IMR-90 (cell line): ENCODE measurements around the gene MAML1. TPM values are rescaled to one million over a fixed set of nuclear protein-coding genes. Genes with fewer than 3 reads are reported as not detected.

Experiments
- ATAC-seq: fragments of 200-7000 bp; cut with Tn5 transposase; 2 replicates; pipeline ENCODE4 v1.9.1; 2020; ENCODE audit warnings: low read depth, mild to moderate bottlenecking, moderate library complexity
- BruUV-seq: library from RNA; stranded (reverse); fragments of 400-500 nt; replicated peaks from 2 replicates; lab custom pipeline; 2021; lab: Mats Ljungman, UMichigan
- CTCF ChIA-PET: fragments of 300-600 bp; formaldehyde crosslinking; extraction: SDS; loops from one replicate; lab custom pipeline; 2021; ENCODE audit warnings: antibody characterized with exemption; lab: Yijun Ruan, JAX
- POLR2A ChIA-PET: fragments of 300-600 bp; sonication (Branson Sonifier 250); formaldehyde crosslinking; loops from one replicate; lab custom pipeline; 2022; ENCODE audit warnings: antibody characterized with exemption; ENCODE audit not compliant: unreplicated experiment; lab: Charles Lee
- DNase-seq: peaks from one replicate; pipeline ENCODE4 v3.0.0; 2013
- H2AFZ ChIP-seq: replicated peaks from 2 replicates; pipeline ENCODE3; 2013; ENCODE audit warnings: low read length, mild to moderate bottlenecking; ENCODE audit not compliant: poor library complexity
- H2AK5ac ChIP-seq: 2 replicates; pipeline ENCODE4 v1.6.1; 2013; ENCODE audit warnings: low read depth, low read length, inconsistent platforms
- H2AK9ac ChIP-seq: replicated peaks from 2 replicates; pipeline ENCODE3; 2013; ENCODE audit warnings: mild to moderate bottlenecking, low read depth, low read length, moderate library complexity; ENCODE audit not compliant: poor library complexity
- H2BK120ac ChIP-seq: 2 replicates; pipeline ENCODE4 v1.6.1; 2013; ENCODE audit warnings: low read depth, low read length, inconsistent platforms
- H2BK15ac ChIP-seq: 3 replicates; pipeline ENCODE4 v1.6.1; 2013; ENCODE audit warnings: low read depth, low read length, inconsistent platforms
- H2BK20ac ChIP-seq: 2 replicates; pipeline ENCODE4 v1.6.1; 2013; ENCODE audit warnings: low read depth, mild to moderate bottlenecking, inconsistent platforms, low read length, moderate library complexity
- H2BK5ac ChIP-seq: 2 replicates; pipeline ENCODE4 v1.6.1; 2013; ENCODE audit warnings: mild to moderate bottlenecking, low read depth, low read length, inconsistent platforms; ENCODE audit not compliant: poor library complexity, severe bottlenecking
- H3K14ac ChIP-seq: replicated peaks from 2 replicates; pipeline ENCODE4 v1.6.1; 2013; ENCODE audit warnings: low read depth, low read length, inconsistent platforms
- H3K18ac ChIP-seq: 2 replicates; pipeline ENCODE4 v1.6.1; 2013; ENCODE audit warnings: low read depth, low read length, control low read depth
- H3K23ac ChIP-seq: 2 replicates; pipeline ENCODE4 v1.6.1; 2013; ENCODE audit warnings: low read depth, low read length, inconsistent platforms
- H3K27ac ChIP-seq: 2 replicates; pipeline ENCODE4 v1.5.1; 2013; ENCODE audit warnings: mild to moderate bottlenecking, control low read depth, low read length; ENCODE audit not compliant: insufficient read depth
- H3K27me3 ChIP-seq: 2 replicates; pipeline ENCODE4 v1.6.1; 2013; ENCODE audit warnings: low read length; ENCODE audit not compliant: control insufficient read depth, insufficient read depth
- H3K36me3 ChIP-seq: 2 replicates; pipeline ENCODE4 v1.6.1; 2013; ENCODE audit warnings: low read length, mixed read lengths; ENCODE audit not compliant: control insufficient read depth, insufficient read depth
- H3K4ac ChIP-seq: 2 replicates; pipeline ENCODE4 v1.6.1; 2013; ENCODE audit warnings: low read depth, low read length, inconsistent platforms
- H3K4me1 ChIP-seq: 2 replicates; pipeline ENCODE4 v1.6.1; 2013; ENCODE audit warnings: low read length, mixed read lengths; ENCODE audit not compliant: control insufficient read depth, insufficient read depth
- H3K4me2 ChIP-seq: 2 replicates; pipeline ENCODE4 v1.6.1; 2013; ENCODE audit warnings: low read depth, mild to moderate bottlenecking, control low read depth, low read length, moderate library complexity
- H3K4me3 ChIP-seq: 2 replicates; pipeline ENCODE4 v1.5.1; 2013; ENCODE audit warnings: low read depth, mild to moderate bottlenecking, control low read depth, low read length, moderate library complexity; ENCODE audit not compliant: insufficient read depth
- H3K56ac ChIP-seq: 2 replicates; pipeline ENCODE4 v1.6.1; 2013; ENCODE audit warnings: low read length, inconsistent platforms; ENCODE audit not compliant: insufficient read depth; ENCODE audit errors: extremely low read depth
- H3K79me1 ChIP-seq, 2 experiments: 2 replicates each; pipeline ENCODE4 v1.6.1; 2013; ENCODE audit warnings: low read length in 2 of 2, inconsistent platforms in 1 of 2, low read depth in 1 of 2
- H3K9ac ChIP-seq: 2 replicates; pipeline ENCODE4 v1.6.1; 2013; ENCODE audit warnings: low read depth, low read length, control low read depth
- H3K9me1 ChIP-seq: 2 replicates; pipeline ENCODE4 v1.6.1; 2013; ENCODE audit warnings: low read length, inconsistent platforms; ENCODE audit not compliant: insufficient read depth
- H3K9me3 ChIP-seq: 2 replicates; pipeline ENCODE4 v1.6.1; 2013; ENCODE audit warnings: low read length; ENCODE audit not compliant: control insufficient read depth, insufficient read depth
- H4K20me1 ChIP-seq: 2 replicates; pipeline ENCODE4 v1.6.1; 2013; ENCODE audit warnings: low read length, inconsistent platforms; ENCODE audit not compliant: insufficient read depth
- H4K5ac ChIP-seq: 2 replicates; pipeline ENCODE4 v1.6.1; 2013; ENCODE audit warnings: mild to moderate bottlenecking, low read depth, low read length, control low read depth
- H4K8ac ChIP-seq, 2 experiments: 2 replicates each; pipeline ENCODE4 v1.6.1; 2013; ENCODE audit warnings: low read depth in 2 of 2, low read length in 2 of 2, control low read depth in 1 of 2, inconsistent platforms in 1 of 2
- H4K91ac ChIP-seq: 2 replicates; pipeline ENCODE4 v1.6.1; 2013; ENCODE audit warnings: low read depth, low read length, inconsistent platforms; ENCODE audit not compliant: insufficient read depth
- BHLHE40 ChIP-seq: fragments of 150-350 bp; IDR thresholded peaks from 2 replicates; pipeline ENCODE4 v1.6.1; 2016; ENCODE audit warnings: mild to moderate bottlenecking, low read depth, low read length
- CEBPB ChIP-seq: IDR thresholded peaks from 2 replicates; pipeline ENCODE4 v1.6.1; 2012; ENCODE audit warnings: low read depth, low read length, improper control_type of control experiment
- CHD1 ChIP-seq: IDR thresholded peaks from 2 replicates; pipeline ENCODE4 v1.6.1; 2012; ENCODE audit warnings: low read depth, low read length, improper control_type of control experiment
- FOS ChIP-seq: fragments of 150-350 bp; IDR thresholded peaks from 2 replicates; pipeline ENCODE4 v1.6.1; 2016; ENCODE audit warnings: low read depth, low read length
- MAFK ChIP-seq: IDR thresholded peaks from 2 replicates; pipeline ENCODE4 v1.6.1; 2012; ENCODE audit warnings: low read depth, low read length, improper control_type of control experiment
- MAZ ChIP-seq: IDR thresholded peaks from 2 replicates; pipeline ENCODE4 v1.6.1; 2012; ENCODE audit warnings: low read depth, mild to moderate bottlenecking, low read length, improper control_type of control experiment, moderate library complexity, borderline replicate concordance
- MXI1 ChIP-seq: IDR thresholded peaks from 2 replicates; pipeline ENCODE4 v1.6.1; 2012; ENCODE audit warnings: low read depth, mild to moderate bottlenecking, low read length, moderate library complexity, borderline replicate concordance
- NFE2L2 ChIP-seq: fragments of 150-350 bp; IDR thresholded peaks from 2 replicates; pipeline ENCODE4 v1.6.1; 2016; ENCODE audit warnings: low read depth, mild to moderate bottlenecking, low read length
- POLR2A ChIP-seq: IDR thresholded peaks from 2 replicates; pipeline ENCODE4 v1.6.1; 2012; ENCODE audit warnings: mild to moderate bottlenecking, low read depth, low read length
- RAD21 ChIP-seq: IDR thresholded peaks from 2 replicates; pipeline ENCODE4 v1.6.1; 2012; ENCODE audit warnings: low read length, improper control_type of control experiment
- RCOR1 ChIP-seq: IDR thresholded peaks from 2 replicates; pipeline ENCODE4 v1.6.1; 2012; ENCODE audit warnings: mild to moderate bottlenecking, low read length, improper control_type of control experiment; ENCODE audit not compliant: insufficient replicate concordance
- RFX5 ChIP-seq: IDR thresholded peaks from 2 replicates; pipeline ENCODE4 v1.8.0; 2012; ENCODE audit warnings: low read depth, mild to moderate bottlenecking, low read length, moderate library complexity
- SMC3 ChIP-seq: fragments of 150-350 bp; IDR thresholded peaks from 2 replicates; pipeline ENCODE4 v1.6.1; 2016; ENCODE audit warnings: low read depth, mild to moderate bottlenecking, antibody characterized with exemption, low read length, moderate library complexity
- USF2 ChIP-seq: fragments of 150-350 bp; IDR thresholded peaks from 2 replicates; pipeline ENCODE4 v1.6.1; 2017; ENCODE audit warnings: mild to moderate bottlenecking, antibody characterized with exemption, low read length, low read depth
- WGBS, 2 experiments: methylation state at CpG; one replicate each; pipeline versions ENCODE4 v1.1.5 to v1.1.7; 2013; ENCODE audit warnings: missing lambda C conversion rate in 2 of 2; ENCODE audit not compliant: insufficient read length in 1 of 2; ENCODE audit errors: extremely low coverage in 2 of 2; 5-methylcytosine and 5-hydroxymethylcytosine counted together
- dilution Hi-C: fragments of 300-500 bp; cut with HindIII; formaldehyde crosslinking; loops from one replicate; pipeline ENCODE4 v1.14.3; 2018; ENCODE audit warnings: low sequenced_read_pairs; ENCODE audit not compliant: unreplicated experiment
- in situ Hi-C: fragments of 300-500 bp; cut with MboI; formaldehyde crosslinking; loops from 3 replicates; pipeline ENCODE4 v1.14.3; 2019; ENCODE audit warnings: low sequenced_read_pairs, inconsistent platforms, mixed read lengths
- intact Hi-C: fragments of 100-400 bp; cut with micrococcal nuclease; formaldehyde crosslinking; loops from 2 replicates; pipeline ENCODE4 v1.10.0; 2022
- polyA plus RNA-seq, 3 experiments: library from polyadenylated mRNA; depleted of rRNA; stranded (reverse); fragments of >200 nt; gene quantifications; 2 replicates each; pipeline ENCODE4 v1.2.3, GENCODE V29; 2012; ENCODE audit warnings: low replicate concordance in 1 of 3
- total RNA-seq: library from RNA; depleted of rRNA; stranded (reverse); fragments of >200 nt; gene quantifications from 2 replicates; pipeline ENCODE4 v1.2.3, GENCODE V29; 2012
- TF ChIP-seq, protein P1 (sequence below): conservative IDR thresholded peaks from 2 replicates; pipeline ENCODE4 v1.5.1; 2012; ENCODE audit warnings: mild to moderate bottlenecking, low read depth, low read length, improper control_type of control experiment
- TF ChIP-seq, protein P2 (sequence below): fragments of 150-350 bp; IDR thresholded peaks from 2 replicates; pipeline ENCODE4 v1.6.1; 2016; ENCODE audit warnings: low read depth, mild to moderate bottlenecking, low read length, moderate library complexity, borderline replicate concordance

MAML1 gene
- total and polyA plus RNA-seq, 2 of the 4 experiments (the other 2 are of a cell fraction), result 4.7 to 10.2 TPM

DNA sequence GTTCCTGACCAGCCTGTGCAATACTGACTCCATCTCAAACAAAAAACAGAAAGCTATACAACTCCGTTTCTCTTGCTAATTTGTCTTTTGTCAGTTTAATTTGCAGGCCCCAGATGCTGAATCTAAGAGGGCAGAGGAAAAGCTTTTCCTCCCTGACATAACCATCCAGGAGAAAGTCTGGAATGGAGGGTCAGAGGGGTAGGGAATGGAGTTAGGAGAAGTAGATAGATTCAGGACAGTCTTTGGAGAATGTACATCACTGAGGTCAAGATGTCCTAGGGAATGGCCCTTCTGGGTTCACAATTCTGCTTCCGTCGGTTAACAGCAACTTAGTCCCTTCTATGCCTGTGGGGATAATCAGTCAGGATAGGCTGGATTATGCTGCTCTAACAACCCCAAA is 81.5 kb downstream of the MAML1 start:
- H2BK5ac ChIP-seq, result no peak overlapping the region
- ChIA-PET CTCF (no interaction called here), POLR2A (no interaction called here)
- peaks cover 8% of the 10 kb centered on the region for H3K4me1 ChIP-seq
- H3K14ac ChIP-seq, result no peak overlapping the region
- no peak overlapping the region for H3K4me3 ChIP-seq
- peaks cover 0 to 14% of the 10 kb centered on the region in 2 experiments for H3K79me1 ChIP-seq
- dilution Hi-C loops (no loop called here), in situ Hi-C loops (no loop called here), intact Hi-C loops (no loop called here)
- H3K4ac ChIP-seq, result no peak overlapping the region
- H3K36me3 ChIP-seq, result peaks cover 17% of the 10 kb centered on the region
- no peak overlapping the region for H3K56ac ChIP-seq
- H3K27ac ChIP-seq, result no peak overlapping the region
- DNase-seq, result no peak
- no peak overlapping the region for H4K91ac ChIP-seq
- H3K18ac ChIP-seq, result no peak overlapping the region
- no peaks in the 10 kb centered on the region for H4K20me1 ChIP-seq
- no peaks in the 10 kb centered on the region for H3K27me3 ChIP-seq
- H2AK9ac ChIP-seq, result no peak overlapping the region
- H3K4me2 ChIP-seq, result no peak overlapping the region
- no peak overlapping the region for H3K9ac ChIP-seq
- BruUV-seq, result no TSS peak
- no peaks in the 10 kb centered on the region; the same call in 1 of the 2 replicates for H3K9me3 ChIP-seq
- TF ChIP-seq FOS (no peak), BHLHE40 (no peak), RCOR1 (no peak), USF2 (no peak), RAD21 (no peak), NFE2L2 (no peak), MAZ (no peak), POLR2A (no peak), SMC3 (no peak), CEBPB (no peak), MXI1 (no peak), MAFK (no peak), CHD1 (no peak), RFX5 (no peak)
- TF ChIP-seq, protein P1, sequence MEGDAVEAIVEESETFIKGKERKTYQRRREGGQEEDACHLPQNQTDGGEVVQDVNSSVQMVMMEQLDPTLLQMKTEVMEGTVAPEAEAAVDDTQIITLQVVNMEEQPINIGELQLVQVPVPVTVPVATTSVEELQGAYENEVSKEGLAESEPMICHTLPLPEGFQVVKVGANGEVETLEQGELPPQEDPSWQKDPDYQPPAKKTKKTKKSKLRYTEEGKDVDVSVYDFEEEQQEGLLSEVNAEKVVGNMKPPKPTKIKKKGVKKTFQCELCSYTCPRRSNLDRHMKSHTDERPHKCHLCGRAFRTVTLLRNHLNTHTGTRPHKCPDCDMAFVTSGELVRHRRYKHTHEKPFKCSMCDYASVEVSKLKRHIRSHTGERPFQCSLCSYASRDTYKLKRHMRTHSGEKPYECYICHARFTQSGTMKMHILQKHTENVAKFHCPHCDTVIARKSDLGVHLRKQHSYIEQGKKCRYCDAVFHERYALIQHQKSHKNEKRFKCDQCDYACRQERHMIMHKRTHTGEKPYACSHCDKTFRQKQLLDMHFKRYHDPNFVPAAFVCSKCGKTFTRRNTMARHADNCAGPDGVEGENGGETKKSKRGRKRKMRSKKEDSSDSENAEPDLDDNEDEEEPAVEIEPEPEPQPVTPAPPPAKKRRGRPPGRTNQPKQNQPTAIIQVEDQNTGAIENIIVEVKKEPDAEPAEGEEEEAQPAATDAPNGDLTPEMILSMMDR, result no peak
- TF ChIP-seq, protein P2, sequence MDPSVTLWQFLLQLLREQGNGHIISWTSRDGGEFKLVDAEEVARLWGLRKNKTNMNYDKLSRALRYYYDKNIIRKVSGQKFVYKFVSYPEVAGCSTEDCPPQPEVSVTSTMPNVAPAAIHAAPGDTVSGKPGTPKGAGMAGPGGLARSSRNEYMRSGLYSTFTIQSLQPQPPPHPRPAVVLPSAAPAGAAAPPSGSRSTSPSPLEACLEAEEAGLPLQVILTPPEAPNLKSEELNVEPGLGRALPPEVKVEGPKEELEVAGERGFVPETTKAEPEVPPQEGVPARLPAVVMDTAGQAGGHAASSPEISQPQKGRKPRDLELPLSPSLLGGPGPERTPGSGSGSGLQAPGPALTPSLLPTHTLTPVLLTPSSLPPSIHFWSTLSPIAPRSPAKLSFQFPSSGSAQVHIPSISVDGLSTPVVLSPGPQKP, result no peak
- H2BK15ac ChIP-seq, result no peak overlapping the region
- no CpG with 5 or more reads among the region's 3 CpGs for WGBS, 2 experiments
- no peak for ATAC-seq
- H2AFZ ChIP-seq, result no peak overlapping the region
- no peak overlapping the region for H3K23ac ChIP-seq
- H4K8ac ChIP-seq, result no peak overlapping the region
- no peak overlapping the region for H4K5ac ChIP-seq
- peaks cover 13% of the 10 kb centered on the region for H3K9me1 ChIP-seq
- H2BK20ac ChIP-seq, result no peak overlapping the region
- H2AK5ac ChIP-seq, result no peak overlapping the region
- H2BK120ac ChIP-seq, result no peak overlapping the region
